Stimulated activated CD8-positive, alpha-beta memory T cell treated with anti-CD3 and anti-CD28 coated beads, Interleukin-7, amount 100 ng/mL, for 24 hours (primary cell): ENCODE results near the gene SERINC2.
"Not testable (repeated sequence)": the region's sequence is repeated elsewhere in the genome, so short reads cannot be mapped to it uniquely, and the experiment has no call there.

Experiments
- DNase-seq: peaks from one replicate; pipeline ENCODE4 v3.0.0-alpha.2; 2020; ENCODE audit warnings: low read depth

Gene SERINC2

DNA sequence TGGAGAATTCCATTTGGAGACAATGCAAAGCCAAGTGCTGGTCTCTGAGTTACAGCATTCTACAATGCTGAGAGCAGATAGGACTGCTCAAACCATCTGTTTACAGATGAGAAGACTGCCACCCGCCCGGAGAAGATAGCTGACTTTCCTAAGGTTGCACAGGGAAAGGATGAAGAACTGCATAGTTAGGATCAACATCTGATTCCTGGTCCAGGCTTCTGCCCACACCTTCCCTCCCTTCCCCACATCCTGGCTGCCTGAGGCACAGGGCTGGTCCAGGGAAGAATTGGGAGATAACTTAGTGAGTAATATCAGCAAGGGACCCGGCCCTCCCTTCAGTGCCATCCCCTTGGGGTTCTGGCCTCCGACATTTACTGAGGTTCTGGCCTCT, 2.0 kb downstream of the SERINC2 start:
- no peak for DNase-seq

DNA sequence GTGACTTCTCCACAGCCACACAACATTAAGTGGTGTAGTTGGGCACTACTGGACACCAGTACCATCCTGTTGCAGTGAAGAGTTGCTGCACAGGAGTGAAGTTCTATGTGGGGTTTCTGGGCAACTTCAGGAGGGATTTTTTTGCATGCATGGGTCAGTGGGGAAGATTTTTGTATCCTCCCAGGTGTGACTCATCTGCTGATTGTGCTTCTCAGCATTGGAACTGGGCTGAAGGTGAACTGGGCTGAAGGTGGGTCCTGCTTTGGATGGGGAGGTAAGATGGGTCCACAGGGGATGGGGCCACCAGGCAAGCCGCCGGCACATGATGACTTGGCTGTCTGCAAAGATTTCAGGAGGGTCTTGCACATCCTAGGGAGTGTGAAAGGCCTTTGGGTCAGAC, 2.6 kb downstream of the SERINC2 start:
- no peak for DNase-seq

DNA sequence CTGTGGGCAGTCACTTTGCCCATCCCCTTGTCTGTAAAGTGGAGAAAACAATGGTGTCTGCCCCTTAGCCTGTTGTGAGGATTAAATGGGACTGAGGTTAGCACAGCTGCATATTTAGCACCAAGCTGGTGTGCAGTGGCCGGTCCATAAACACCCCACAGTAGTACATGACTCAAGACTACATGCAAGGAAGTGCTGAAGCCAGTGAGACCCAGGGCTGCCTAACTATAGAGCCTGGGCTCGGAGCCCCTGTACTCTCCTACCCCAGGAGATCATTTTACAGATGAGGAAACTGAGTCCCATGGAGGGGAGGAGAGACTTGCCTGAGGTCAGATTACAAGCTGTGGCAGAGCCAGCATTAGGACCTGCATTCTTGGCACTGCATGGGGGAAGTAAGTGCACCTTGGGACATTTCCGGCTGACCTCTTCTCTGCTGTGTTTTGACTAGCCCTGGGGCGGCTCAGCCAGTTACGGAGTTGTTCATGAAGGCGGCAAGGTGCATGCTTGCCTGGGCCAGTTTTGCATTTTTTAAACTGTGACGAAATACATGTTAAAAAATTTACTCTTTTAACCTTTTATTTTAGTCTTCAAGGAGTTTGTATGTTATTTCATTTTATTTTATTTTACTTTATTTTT, 3.2 kb downstream of the SERINC2 start:
- no peak for DNase-seq

DNA sequence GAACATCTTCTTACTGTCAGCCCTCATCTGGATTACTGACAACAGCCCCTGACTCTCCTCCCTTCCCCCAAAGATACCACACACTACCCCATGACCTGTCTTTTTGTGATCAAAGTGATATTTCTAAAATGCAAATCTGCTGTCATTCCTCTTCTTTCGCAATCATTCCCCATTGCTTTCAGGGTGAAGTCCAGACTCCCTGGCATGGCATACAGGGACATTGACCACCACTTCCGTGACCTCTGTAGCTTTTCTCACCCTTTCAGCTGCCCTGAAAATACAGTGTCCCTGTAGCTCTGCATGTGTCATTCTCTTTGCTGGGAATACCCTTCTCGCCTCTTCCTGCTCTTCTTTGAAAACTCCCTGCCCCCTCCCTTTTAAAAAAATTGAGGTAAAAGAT, 4.1 kb downstream of the SERINC2 start:
- DNase-seq = no peak

DNA sequence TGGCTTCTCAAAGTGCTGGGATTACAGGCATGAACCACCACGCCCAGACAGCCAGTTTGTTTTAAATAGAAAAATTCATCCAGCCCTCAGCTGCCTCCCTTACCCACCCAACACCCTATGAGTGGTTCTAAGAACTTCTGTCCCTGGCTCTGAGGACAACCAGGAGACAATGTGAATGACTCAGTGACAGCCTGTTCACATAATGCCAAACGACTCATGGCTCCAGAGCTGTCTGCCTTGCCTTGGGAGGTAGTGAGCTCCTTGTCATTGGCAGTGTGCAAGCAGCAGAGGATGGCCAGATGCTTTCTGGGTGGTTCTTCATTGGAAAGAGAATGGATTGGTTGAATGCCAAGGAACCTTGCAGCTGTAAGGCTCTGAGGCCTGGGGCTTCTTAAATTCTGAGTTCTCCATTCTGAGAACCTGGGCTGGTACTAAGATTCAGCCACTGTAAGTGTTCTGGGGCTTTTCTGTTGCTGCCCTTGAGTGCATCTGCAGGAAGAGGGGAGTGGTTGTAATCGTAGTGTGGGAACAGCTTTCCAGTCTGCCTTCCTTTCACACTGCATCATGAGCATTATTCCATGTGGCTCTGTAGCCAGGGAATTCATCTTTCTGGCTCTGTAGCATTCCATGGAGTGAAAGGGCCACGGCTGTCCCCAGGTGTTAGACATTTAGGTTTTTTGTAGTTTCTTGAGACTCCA, 5.8 kb downstream of the SERINC2 start:
- no peak for DNase-seq

DNA sequence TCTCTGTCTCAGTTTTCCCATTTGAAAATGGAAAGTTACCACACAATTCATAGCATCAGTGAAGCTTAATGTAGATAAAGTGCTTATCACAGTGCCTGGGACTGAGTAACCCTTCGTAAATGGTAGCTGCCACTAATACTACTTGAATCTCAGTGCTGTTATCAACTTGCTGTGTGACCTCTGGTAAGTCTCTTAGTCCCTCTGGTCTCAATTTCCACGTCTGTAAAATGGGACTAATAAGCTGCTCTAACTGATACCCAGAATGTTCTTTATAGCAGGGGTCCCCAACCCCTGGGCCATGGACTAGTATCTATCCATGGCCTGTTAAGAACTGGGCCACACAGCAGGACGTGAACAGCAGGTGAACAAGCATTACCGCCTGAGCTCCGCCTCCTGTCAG, 7.7 kb downstream of the SERINC2 start:
- DNase-seq = no peak

DNA sequence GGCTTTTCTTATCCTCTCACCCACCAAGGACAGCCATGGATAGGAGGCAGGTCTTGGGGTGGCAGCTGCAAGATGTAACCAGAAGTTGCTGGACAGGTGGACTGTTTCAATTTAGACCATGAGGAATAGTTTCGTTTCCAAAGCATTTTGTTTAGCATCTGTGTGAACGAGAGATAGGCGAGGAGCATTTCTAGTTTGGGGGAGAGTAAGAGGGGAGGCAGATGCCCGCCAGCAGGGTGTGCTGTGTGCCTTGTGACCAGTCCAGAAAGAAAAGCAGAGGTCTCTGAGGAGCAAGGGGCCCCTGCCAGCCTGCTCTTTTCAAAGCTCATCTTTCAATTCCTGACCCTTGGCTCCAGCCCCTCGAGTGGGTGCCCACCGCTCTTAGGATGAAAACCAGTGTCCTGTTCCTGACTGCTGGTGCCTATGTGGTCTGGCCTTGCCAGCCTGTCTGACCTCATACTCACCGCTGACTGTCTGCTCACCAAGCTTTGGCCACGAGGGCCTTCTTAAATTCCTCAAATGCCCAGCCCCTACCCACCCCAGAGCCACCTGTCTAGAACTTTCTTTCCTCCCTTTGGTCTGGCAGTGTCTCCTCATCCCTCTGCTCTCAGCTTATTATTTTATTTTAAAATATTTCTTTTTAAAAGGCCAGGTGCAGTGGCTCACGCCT, 8.5 kb downstream of the SERINC2 start:
- no peak for DNase-seq

DNA sequence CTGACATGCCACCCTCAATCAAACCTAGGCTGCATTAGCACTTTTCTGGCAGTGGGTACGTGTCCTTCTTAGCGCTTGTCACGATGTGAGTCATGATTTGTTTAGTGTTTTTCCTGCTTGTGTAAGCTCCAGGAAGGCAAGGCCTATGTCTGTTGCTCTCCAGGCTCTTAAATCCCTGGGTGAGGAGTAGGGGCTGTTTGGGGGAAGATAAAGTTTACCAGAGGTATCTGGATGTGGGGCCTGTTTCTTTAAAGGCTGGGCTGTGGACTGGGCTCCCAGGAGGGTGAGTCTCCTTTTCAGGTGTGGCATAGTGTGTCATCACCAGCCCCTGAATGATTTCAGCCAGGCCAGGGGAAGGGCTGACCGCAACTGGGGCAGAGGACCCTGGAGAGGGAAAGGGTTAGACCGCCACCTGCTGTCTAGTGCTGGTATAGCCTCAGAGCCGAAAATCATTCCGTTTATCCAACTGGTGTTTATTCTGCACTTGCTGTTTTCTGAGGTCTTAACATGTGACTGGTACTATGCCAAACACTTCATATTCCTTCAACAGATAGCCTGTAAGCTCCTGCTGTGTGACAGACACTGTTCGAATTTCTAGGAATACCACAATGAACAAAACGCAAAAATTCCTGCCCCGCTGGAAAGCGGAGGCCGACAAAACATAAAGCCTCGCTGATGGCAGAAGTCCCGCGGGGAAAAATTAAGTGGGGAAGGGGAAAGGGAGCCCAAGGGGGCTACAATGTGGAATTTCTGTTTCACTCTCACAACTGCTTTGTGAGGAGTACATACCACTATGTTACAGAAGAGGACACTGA, 9.7 kb downstream of the SERINC2 start:
- DNase-seq = peak; percentile 53

DNA sequence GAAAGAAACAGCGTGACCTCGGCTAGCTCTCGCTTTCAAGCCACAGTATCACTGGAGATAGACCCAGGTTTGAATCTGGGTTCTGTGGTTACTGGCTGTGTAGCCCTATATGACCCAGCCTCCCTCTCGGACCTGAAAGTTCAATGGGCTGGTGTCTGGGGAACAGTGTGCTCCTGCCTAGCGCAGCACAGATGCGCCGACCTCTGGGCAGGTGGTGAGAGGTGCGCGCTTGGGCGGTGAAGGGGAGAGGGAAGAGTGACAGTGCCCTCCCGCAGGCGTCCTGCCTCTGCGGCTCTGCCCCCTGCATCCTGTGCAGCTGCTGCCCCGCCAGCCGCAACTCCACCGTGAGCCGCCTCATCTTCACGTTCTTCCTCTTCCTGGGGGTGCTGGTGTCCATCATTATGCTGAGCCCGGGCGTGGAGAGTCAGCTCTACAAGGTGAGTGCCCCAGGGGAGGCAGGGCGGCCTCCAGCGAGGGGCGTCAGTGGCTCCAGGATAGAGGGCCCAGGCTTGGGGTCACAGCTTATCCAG, 10.5 kb downstream of the SERINC2 start:
- no peak for DNase-seq

DNA sequence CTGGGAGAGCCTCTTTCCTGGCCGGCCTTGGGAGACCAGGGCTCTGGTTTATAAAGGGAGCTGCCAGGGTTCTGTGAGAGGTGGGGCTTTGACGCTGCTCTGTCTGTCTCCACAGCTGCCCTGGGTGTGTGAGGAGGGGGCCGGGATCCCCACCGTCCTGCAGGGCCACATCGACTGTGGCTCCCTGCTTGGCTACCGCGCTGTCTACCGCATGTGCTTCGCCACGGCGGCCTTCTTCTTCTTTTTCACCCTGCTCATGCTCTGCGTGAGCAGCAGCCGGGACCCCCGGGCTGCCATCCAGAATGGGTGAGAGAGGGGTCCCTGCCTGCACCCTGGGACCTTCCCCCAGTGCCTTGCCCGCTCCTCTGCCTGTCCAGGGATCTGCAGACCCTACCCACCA, 11.6 kb downstream of the SERINC2 start:
- DNase-seq = no peak

DNA sequence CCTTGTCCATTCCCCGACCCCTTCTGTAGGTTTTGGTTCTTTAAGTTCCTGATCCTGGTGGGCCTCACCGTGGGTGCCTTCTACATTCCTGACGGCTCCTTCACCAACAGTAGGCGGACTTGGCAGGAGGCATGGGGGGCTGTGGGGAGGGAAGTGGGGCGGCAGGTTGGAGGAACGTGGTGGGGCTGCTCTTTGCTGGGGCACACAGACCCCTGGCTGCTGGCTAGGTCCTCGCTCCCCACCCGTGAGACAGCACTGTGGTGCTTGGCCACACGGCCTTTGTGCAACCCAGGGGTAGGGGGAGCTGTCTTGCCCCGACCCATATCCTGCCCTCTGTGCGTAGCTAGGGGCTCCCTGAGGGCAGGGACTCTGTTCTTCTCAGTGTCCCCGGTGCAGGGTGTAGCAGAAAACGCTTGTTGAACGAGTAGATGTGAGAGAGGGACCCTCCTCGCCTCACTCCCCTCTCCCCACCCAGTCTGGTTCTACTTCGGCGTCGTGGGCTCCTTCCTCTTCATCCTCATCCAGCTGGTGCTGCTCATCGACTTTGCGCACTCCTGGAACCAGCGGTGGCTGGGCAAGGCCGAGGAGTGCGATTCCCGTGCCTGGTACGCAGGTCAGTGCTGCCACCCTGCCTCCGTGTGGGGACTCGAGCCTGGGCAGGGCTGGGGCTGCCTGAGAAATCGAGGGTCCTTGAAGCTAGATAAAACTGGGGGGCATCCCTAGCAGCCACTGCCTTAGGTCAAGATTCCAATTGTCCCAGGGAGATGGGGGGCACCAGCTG, 12.5 kb downstream of the SERINC2 start:
- no peak for DNase-seq

DNA sequence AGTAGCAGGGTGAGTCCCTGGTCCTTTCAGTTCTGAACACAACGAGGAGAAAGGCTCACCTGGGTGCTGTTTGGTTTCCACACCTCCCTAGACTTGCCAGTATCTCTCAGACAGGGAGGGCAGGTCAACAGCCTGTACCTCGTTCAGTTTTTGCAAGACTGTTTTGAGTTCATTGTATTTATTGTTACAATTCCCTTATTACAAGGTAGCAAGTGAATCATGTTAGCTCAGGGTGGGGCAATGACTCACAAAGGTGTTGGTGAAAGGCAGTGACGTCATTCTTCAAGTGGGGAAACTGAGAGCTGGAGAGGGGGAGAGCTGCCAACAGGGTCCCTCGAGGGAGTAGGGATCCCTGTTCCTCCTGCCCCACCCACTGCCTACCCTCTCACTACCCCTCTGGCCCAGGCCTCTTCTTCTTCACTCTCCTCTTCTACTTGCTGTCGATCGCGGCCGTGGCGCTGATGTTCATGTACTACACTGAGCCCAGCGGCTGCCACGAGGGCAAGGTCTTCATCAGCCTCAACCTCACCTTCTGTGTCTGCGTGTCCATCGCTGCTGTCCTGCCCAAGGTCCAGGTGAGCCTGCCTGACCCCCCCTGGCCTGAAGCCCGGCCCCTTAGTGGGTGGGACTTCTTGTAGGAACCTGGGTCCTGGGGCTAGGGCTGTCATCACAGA, 13.4 kb downstream of the SERINC2 start:
- DNase-seq = no peak

DNA sequence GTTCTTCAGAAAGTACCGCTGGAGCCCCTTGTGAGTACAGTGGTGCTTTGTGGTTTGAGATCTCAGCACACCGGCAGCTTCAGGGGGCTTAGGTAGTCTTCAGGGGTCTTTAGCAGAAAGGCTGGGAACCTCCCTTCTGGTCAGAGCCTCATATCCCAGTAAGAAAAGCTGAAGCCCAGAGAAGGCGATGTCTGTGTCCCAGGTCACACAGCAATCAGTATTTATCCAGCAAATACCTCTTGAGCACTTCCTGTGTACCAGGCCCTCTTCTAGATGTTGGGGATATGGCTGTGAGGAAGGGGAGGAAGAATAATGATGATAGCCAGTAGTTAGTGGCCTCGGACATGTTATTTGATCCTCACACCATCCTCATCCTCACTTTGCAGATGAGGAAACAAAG, 14.3 kb downstream of the SERINC2 start:
- DNase-seq = no peak

DNA sequence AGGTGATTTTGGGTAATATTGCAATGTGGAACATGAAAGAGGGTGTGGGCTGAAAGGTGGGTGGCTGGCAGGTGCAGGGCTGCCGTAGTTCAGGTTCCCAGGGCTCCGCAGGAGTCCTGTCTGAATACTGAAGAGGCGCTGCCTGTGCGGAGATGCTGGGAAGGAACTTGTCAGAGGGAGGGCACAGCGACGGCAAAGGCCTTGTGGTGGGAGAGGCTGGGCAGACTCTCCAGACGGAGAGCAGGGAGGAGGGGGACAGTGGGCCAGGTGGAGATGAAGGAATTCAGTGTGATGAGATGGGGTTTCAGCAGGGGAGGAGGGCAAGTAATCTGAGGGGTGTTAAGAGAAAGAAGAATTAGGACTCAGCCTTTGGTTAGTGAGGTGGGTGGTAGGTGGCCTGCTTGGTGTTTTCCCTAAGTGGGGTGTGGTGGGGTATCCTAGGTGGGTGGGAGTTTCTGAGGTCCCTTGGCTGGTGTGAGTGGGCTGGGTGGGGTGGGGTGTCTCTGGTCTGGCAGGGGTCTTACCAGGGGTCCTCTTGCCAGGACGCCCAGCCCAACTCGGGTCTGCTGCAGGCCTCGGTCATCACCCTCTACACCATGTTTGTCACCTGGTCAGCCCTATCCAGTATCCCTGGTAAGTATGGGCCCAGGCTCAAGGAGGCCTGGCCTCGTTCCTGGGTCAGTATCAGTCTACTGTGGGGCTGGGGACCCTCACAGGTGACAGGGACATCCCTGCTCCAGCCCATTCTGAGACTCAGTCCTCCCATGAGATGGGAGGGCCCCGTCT, 15.6 kb downstream of the SERINC2 start:
- no peak for DNase-seq

DNA sequence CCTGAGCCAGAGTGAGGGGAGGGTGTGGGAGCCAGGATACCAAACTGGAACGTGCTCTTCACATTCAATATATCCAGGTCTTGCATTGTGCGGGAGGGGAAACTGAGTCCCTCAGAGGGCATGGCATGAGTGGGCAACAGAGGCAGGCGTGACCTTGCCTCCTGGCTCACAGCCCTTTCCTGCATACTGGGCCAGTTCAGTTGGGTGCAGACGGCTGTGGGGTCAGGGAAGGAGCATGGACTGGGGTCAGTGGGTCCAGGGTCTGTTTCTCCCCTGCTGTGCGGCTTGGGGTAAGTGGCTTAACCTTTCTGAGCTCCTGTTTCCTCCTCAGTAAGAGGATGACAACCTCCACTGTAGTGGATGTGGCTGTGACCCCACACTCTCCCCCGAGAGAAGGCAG, 16.6 kb downstream of the SERINC2 start:
- DNase-seq = no peak

DNA sequence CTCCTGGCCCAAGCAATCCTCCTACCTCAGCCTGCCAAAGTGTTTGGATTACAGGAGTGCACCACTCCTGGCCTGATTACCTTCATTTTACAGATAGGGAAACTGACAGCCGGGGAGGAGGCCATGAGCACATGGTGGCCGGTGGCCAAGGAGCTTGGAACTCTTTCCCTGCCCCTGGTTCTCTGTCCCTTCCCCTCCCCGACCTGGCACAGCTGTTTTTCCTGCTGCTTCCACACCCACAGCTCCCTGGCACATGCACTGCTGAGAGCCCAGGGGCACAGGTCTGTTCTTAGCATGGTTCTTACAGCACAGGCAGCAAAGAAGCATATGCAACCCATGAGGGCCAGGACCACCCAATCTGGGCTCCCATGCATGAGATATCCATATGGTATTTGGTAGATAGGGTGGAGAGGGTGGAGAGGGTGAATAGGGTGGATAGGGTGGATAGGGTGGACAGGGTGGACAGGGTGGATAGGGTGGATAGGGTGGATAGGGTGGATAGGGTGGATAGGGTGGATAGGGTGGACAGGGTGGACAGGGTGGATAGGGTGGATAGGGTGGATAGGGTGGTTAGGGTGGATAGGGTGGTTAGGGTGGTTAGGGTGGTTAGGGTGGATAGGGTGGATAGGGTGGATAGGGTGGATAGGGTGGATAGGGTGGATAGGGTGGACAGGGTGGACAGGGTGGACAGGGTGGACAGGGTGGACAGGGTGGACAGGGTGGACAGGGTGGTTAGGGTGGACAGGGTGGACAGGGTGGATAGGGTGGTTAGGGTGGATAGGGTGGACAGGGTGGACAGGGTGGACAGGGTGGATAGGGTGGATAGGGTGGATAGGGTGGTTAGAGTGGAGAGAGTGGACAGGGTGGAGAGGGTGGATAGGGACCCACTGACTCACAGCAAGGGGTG, 18.6 kb downstream of the SERINC2 start:
- DNase-seq = not testable (repeated sequence)

DNA sequence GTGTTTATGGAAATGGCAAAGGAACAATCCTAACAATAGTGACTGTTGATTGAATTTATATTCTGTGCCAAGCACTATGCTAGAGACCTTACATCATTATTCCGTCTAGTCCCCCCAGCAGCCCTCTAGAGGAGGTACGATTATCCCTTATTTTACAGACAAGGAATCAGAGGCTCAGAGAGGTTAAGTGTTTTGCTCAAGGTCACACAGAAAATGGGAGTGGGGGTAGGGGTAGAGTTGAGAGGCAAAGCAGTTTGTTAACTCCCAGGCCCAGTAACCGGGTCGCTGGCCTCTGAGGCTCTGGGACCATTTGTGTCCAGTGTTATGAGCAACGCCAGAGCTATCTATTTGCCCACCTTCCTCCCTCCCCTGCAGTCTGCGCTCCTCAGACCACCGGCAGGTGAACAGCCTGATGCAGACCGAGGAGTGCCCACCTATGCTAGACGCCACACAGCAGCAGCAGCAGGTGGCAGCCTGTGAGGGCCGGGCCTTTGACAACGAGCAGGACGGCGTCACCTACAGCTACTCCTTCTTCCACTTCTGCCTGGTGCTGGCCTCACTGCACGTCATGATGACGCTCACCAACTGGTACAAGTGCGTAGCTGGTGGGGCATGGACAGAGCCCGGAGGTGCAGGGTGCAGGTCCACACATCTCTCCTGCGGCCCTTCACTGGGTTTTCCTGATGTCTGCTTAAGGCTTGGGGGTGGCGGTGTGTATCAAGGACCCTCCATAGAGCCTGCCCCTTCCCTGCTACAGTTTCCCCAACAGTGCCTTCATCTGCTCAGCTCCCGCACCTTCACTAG, 19.8 kb downstream of the SERINC2 start:
- no peak for DNase-seq

DNA sequence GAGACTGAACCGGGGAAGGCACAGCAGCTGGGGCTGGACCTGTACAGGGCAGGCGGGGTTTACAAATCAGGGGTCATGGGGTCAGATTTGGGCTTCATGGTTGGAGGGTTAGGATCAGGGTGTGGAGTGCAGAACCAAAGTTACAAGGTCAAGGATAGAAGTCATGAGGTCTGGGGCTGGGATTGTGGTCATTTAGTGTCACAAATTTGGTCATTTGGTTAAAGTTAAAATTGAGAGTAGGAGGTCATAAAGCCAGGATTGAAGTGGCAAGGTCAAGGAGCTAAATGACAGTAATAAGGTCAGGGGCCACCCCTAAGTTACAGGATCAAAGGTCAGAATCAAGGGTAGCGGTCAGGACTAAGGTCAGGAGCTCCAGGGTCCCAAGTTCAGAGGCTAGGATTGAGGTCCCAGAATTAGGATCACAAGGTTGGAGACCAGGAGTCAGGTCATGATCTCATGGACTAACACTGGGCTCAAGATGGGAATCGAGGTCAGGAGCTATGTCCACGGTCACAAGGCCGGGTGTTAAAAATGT, 20.4 kb downstream of the SERINC2 start:
- no peak for DNase-seq
